Fibroblast of upper back skin (primary cell): ENCODE data around the gene STEAP1.
"Not testable (repeated sequence)": the region's sequence is repeated elsewhere in the genome, so short reads cannot be mapped to it uniquely, and the experiment has no call there.

Experiments used
- DNase-seq: peaks from one replicate; pipeline ENCODE4 v3.0.0-alpha.2; 2013

STEAP1 gene

GRCh38 chr7:90153943-90154771 is at the start of gene STEAP1:
TSS of gene STEAP1 (plus strand) at chr7:90154469. CDS start at chr7:90159789, 5,320 bp downstream.
- DNase-seq, result peak; percentile 84

GRCh38 chr7:90114972-90115371 is 39.3 kb upstream of the STEAP1 start:
- DNase-seq, result not testable (repeated sequence)

DNA sequence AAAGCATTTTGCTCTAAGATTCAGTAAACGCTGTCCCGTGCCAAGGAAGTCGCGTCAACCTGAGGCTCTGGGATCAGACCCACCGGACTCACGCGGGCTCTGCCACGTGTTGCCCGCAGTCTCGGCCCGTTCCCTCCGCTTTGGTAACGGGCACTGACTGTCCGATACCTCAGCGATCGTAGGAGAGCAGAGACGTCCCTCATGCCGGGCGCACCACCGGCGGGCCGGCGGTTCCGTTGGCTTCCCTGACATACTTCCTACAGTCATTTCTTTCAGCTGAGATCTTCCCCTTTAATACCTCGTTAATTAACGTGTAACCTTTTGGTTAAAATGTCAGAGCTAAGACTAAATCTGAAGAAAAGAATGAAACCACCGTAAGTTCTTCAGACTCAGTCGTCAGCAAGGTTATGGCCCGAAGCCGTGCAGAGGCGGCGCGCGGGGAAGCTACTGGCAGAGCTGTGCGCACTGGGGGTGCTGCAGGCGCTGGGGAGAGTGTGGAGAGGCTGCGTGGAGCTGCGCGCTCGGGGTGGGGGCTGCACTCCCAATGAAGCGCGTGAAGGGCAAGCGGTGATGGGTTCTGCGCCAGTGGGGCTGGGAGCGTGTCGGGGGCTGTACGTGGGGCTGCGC is 35.6 kb upstream of the STEAP1 start:
- DNase-seq, result not testable (repeated sequence)

GRCh38 chr7:90119178-90119971 is 34.9 kb upstream of the STEAP1 start:
- peak; percentile 23 for DNase-seq

DNA sequence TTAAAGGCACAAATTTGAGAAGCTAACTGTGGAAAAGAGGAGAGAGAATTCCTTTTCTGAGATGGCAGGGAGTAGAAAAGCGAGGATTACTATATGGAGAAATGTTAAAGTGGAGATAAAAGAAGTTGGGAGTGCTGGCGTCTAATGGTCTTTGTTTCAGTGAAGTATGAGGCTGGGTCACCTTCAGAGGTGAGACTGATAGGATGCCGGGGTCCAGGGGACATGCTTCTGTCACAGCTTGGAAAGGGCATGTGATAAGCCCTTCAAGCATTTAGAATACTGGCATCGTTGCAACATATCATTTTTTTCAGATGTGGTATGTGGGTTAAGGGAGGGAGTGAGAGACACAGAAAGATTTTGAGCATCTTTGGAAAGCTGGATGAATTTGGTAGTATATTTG is 34.1 kb upstream of the STEAP1 start:
- not testable (repeated sequence) for DNase-seq

DNA sequence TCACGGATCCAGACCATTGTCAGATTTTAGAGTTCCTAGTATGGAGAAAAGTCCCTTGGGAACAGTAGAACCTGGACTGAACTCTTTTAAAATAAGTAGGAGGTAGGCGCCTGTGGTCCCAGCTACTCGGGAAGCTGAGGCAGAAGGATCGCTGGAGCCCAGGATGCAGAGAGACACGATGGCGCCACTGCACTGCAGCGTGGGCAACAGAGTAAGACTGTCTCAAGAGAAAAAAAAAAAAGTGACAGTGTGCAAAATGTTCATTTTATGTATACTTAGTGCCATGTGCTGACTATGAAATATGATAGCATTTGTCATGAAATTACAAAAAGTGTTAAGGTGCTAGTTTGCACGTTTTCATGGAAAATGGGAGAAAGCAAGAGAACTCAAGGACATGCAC is 22.5 kb upstream of the STEAP1 start:
- DNase-seq, result not testable (repeated sequence)

DNA sequence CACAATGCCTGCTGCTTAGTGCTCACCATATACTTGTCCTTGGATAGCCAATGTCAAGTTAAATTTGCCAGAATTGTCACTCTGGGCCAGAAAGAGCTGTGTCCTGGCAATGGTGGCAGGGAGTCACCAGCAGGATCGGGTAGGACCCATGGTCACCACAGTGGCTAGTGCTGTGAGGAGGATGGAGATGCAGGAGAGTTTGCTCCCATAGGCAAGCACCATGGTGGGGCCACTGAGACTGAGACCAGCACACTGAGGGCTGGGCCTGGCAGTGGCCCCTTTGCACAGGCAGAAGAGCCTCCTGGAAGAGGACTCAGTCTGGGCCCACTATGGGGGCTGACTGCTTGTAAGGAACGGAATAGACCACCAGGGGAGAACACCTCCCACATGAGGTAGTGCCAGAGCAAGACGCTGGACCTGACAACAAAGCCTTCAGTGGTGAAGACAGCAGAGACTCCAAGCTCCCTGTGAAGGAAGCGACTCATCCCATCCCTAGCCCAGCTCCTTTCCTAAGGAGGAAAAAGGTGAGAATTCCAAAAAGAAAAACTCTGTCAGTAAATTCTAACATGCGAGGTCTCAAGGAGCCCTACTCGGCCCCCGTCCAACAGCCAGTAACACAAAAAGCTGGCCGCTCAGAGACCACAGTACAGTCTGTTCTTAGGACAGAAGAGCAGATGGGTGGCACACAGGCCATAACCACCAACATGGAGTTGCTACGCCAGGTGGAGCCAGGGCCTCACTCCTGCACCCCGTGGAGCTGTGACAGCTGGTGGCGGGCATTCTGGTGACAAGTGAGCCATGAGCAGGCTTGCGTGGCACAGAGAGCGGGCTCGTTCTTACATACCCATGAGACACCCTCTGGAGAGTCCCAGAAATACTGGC is 6.9 kb upstream of the STEAP1 start:
- not testable (repeated sequence) for DNase-seq

DNA sequence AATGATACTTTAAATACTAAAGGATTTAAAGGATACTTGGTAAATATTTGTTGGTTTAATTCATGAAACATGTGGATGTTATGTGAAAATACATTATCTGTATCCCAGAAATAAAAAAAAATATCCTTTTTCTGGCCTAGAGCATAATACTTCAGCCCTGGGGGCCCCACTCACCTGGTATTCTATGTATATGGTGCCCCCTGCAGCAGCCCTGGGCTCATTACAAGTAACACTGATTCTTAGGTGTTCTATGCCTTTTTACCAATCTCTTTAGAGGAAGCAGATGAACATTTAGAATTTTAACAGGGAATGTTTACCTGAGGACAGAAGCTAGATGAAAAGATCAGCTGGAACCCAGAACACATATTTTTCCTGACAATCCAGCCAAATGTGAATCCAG is 4.8 kb upstream of the STEAP1 start:
- DNase-seq, result not testable (repeated sequence)

GRCh38 chr7:90151884-90152283 is 2.4 kb upstream of the STEAP1 start:
- not testable (repeated sequence) for DNase-seq

DNA sequence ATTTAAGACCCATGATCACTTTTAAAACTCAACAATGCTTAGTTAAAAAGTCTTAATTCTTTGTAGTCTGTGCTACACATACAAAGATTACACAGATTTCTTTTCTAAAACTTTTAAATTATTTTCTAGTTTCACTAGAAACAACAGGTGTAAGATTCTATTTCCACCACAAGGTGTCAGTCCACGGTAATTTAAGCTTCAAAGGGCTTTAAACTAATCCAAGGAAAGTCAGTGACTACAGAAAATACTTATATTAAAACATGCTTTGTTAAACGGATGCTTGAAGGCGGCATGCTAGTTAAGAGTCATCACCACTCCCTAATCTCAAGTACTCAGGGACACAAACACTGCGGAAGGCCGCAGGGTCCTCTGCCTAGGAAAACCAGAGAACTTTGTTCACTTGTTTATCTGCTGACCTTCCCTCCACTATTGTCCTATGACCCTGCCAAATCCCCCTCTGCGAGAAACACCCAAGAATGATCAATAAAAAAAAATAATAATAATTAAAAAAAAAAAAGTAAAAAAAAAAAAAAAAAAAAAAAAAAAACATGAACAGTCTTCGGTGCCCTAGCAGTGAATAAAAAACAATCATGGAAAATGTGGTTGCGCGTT is 1.5 kb upstream of the STEAP1 start:
- peak; percentile 72 for DNase-seq

DNA sequence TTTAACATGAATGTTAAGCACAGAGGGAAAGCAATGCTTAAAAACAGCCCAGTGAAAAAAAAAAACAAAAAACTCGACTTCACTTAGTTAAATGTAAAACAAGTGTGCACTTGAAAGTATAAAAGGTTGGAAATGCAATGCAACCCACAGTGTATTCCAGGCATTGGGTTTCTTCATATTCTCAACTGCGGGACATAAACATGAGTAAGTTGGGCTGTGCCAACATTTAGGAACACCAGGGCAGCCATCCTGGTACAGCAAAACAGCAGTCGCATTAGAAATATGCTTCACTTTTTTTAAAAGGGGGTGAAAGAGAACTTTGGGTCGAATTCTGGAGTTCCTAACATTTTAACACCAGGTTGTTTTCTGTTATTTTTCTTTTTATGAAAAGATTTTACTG is 937 bp downstream of the STEAP1 start:
- no peak for DNase-seq

DNA sequence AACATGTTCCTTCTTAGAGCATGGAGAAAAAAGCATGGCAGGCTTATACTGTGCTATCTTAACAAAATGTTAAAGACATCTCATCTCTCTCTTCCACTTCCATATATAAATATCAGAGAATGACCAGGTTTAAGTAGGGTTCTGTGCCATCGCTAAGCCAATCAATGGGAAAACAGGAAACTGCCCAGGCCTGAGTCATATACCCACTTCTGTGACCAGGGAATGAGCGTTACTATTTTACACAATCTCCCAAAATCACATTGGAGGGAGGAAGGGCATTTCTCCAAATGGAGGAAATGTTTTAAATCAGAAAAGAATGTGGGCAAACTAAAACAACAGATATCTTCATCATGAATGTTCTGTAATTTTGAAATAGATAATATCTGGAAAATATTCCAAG is 3.1 kb downstream of the STEAP1 start:
- DNase-seq, result peak; percentile 23

DNA sequence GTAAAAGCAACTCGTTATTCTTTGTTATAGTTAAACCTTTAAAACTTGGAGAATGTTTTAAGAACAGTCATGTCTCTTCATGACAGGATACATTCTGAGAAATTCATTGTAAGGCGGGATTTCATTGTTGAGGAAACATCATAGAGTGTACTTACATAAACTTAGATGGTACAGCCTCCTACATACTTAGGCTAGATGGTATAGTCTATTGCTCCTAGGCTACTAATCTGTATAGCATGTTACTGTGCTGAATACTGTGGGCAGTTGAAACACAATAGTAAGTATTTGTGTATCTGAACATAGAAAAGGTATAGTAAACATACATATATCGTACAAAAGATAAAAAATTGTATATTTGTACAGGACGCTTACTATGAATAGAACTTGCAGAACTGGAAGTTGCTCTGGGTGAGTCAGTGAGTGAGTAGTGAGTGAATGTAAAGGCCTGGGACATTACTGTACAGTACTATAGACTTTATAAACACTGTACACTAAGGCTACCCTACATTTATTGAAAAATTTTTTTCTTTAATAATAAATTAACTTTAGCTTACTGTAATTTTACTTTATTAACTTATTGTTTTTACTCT is 3.6 kb downstream of the STEAP1 start:
- DNase-seq, result peak; percentile 39

DNA sequence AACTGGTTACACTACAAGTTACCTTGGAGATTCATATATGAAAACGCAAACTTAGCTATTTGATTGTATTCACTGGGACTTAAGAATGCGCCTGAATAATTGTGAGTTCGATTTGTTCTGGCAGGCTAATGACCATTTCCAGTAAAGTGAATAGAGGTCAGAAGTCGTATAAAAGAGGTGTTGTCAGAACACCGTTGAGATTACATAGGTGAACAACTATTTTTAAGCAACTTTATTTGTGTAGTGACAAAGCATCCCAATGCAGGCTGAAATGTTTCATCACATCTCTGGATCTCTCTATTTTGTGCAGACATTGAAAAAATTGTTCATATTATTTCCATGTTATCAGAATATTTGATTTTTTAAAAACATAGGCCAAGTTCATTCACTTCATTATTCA is 9.3 kb downstream of the STEAP1 start:
- DNase-seq, result no peak

DNA sequence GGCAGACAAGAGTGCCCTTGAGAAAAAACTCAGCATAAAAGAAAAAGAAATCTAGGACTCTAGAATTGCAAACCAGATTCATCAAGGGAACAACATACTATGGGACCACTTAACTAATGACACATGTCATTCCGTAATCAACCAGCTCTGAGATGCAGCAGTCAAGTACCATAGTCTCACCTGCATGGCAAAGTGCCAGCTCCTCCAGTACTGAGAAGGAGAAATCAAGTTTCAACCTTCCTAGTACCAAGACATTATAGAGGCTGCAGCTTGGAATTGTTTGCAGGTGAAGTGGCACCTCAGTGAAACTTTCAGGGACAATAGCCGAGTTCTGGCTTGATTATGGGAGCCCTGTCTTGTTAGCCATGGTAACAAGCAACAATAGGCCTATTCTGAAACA is 11.5 kb downstream of the STEAP1 start:
- DNase-seq, result no peak

GRCh38 chr7:90166153-90166552 is 11.9 kb downstream of the STEAP1 start:
- DNase-seq, result no peak

GRCh38 chr7:90167361-90167760 is 13.1 kb downstream of the STEAP1 start:
- no peak for DNase-seq

GRCh38 chr7:90169891-90170290 is 15.6 kb downstream of the STEAP1 start:
- DNase-seq, result no peak

DNA sequence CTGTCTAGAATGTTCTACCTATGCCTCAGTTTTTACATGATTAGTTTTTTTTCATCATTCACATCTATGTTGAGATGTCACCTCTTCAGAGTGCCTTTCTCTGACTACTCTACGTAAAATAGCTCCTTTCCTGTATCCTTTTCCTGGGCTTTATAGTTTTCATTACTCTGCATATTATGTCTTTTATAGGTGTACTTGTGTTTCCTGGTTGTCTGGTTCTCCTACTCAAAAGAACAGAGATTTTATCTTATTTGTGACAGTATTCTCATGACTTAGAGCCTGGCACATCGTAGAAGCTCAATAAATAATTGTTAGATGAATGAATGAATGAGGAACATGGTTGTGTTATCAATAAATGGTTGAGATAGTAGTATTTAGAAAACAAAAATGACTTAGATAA is 17.9 kb downstream of the STEAP1 start:
- DNase-seq, result no peak

DNA sequence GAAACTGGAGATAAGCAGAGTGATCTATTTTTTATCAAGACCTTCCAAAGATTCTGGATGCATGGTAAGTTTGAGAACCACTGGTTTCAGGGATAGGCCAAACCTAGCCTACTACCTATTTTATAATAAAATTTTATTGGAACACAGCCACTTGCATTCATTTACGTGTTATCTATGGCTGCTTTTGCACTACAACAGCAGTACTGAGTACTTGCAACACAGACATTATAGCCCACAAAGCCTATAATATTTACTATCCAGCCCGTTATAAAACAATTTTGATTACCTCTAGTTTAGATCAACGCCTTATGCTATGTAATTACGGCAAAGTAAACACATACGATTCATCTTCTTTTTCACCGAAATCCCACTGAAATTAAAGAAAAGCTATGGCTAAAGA is 18.4 kb downstream of the STEAP1 start:
- no peak for DNase-seq

DNA sequence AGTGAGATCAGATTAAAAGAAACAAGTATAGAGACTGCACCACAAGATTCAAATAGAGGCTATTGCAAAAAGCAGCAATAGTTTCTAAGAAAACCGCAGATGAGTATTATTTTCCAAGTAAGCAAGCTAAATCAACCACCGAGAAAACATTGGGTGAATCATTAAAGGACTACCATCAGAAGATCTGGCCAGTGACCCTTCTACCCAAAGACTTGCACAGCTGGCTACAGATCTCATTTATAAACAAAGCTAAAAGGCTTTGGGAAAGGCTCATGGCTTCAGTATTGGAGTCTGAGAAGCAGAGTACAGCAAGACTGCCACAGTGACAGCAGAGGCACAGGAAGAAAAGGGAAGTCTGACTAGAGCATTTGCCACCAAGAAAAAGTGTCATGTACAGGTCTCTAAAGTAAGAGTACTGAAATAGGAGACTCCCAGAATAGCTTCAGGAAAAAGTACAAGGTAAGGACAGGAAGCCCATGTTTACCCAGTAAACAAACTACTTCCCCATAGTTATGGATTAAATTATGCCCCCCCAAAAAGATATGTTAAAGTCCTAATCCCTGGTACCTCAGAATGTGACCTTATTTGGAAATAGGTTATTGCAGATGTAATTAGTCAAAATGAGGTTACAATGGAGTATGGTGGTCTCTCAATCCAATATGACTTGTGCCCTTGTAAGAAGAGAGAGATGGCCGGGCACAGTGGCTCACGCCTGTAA is 19.0 kb downstream of the STEAP1 start:
- no peak for DNase-seq
